GM11168 (cell line): ENCODE results near the gene VAPB.

Experiments used
- in situ Hi-C: fragments of 300-500 bp; cut with MboI; formaldehyde crosslinking; loops from one replicate; pipeline ENCODE4 v1.12.0; 2022; ENCODE audit warnings: low sequenced_read_pairs; ENCODE audit not compliant: unreplicated experiment

VAPB gene

DNA sequence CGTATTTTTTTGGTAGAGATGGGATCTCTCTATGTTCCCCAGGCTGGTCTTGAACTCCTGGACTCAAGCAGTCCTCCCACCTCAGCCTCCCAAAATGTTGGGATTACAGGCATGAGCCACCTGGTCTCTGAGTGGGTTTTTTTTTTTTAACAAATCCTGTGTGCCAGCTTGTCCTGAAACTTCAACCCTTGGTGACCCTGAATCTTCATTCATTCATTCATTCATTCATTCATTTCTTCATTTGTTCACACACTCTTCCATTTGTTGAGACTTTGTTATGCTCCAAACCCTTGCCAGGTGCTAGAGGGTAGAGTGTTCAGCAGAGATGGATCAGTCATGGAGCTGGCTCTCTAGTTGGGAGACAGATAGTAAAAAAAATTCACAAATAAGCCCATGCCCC is 12.0 kb upstream of the VAPB start:
- in situ Hi-C loops: no loop called here

DNA sequence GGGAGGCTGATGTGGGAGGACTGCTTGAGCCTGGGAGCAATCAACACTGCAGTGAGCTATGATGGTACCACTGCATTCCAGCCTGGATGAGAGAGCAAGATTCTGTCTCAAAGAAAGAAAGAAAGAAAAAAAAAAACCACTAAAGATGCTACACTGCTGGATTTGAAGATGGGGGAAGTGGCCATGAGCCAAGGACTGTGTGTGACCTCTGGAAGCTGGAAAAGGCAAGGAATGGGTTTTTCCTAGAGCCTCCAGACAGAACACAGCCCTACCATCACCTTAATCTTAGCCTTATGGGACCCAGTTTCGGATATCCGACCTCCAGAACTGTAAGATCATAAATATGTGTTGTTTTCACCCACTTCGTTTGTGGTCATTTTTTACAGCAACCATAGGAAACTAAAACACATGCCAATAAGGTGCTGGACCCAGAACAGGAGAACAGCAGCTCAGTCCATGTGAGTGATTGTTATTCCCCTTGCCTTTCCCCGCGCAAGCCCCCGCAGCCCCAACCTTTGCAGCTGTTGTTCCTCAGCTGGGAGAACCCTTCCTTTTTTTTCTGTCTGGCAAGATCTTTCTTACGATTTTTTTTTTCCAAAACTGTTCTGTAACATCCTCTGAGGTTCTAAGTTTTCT is 11.1 kb upstream of the VAPB start:
- in situ Hi-C loops: no loop called here

DNA sequence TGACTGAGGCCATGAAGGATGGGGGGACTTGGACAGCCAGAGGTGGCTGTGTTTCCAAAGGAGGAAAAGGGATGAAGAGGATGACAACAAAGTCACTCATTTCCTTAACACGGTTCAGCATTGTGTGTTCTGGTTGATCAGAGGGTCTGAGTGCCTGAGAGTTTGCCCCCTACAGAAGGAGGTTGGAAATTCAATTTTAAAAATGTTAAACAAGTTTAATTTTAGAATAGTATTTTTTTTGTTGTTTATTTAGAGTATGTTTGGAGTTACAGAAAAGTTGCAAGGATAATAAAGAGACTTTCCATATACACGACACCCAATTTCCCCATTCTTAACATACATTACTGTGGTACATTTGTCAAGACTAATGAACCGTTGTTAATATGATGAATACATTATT is 10.3 kb upstream of the VAPB start:
- in situ Hi-C loops: no loop called here

DNA sequence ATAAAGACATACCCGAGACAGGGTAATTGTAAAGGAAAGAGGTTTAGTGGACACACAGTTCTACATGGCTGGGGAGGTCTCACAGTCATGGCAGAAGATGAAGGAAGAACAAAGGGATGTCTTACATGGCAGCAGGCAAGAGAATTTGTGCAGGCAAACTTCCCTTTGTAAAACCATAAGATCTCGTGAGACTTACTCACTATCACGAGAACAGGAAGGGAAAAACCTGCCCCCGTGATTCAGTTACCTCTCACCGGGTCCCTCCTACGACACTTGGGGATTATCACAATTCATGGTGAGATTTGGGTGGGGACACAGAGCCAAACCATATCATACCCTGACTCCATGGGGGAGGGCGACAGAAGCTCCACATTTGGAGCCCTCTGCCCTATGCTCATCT is 7.4 kb upstream of the VAPB start:
- in situ Hi-C loops: no loop called here

DNA sequence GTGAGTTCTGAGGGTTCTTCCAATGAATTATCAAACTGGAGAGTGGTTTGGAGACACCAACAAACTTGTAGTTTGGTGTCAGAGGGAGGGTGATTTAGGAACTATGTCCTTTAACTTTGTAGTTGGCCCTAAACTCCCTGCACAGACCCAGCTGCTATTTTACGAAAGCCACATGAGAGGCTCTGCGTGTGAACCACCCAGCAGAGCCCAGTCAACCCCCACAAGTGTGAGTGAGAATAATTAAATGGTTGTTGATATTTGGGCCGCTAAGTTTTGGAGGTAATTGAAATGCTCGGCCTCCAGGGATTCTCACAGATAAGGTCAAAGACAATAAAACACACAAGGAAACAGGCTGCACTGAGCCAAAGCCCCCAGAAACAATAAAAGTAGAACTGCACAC is 6.9 kb upstream of the VAPB start:
- in situ Hi-C loops: no loop called here

DNA sequence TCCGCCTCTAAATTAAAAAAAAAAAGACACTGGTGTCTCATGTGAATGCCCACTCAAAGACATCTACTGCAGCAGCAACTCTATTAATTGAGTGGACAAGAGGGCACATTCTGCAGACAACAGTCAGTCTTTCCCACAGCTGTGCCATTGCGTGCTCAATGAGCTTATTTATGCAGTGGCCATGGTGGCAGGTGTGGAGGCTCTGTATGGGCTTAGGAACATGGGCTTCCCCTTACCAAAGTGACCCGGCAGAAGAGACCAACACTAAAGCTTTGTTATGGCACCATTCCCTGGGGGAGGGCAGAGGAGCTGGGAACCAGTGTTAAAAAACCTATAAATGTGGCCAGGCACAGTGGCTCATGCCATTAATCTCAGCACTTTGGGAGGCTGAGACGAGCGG is 4.2 kb upstream of the VAPB start:
- in situ Hi-C loops: no loop called here

DNA sequence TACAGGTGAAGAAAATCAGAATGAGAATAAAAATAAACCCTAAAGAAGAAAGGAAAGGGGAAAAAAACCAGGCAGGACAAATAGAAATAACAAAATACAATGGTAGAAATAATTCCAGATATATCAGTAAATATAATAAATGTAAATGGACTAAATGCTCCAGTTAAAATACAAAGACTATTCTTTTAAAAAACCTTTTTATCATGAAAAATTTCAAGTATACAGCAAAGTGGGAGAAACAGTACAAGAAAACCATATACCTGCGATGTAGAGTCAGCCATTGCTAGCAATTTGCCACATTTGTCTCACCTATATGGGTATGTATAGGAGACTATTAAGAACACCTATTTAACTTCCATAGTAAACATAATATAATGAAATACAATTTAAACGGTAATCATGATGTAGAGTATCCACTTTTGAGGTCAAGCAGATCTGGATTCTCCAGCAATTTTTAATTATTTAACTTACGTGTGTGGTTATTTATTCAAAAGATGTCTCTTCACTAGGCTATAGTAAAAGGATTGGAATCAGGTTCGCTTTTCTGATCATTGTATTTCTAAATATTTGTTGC is 914 bp upstream of the VAPB start:
- in situ Hi-C loops: no loop called here

DNA sequence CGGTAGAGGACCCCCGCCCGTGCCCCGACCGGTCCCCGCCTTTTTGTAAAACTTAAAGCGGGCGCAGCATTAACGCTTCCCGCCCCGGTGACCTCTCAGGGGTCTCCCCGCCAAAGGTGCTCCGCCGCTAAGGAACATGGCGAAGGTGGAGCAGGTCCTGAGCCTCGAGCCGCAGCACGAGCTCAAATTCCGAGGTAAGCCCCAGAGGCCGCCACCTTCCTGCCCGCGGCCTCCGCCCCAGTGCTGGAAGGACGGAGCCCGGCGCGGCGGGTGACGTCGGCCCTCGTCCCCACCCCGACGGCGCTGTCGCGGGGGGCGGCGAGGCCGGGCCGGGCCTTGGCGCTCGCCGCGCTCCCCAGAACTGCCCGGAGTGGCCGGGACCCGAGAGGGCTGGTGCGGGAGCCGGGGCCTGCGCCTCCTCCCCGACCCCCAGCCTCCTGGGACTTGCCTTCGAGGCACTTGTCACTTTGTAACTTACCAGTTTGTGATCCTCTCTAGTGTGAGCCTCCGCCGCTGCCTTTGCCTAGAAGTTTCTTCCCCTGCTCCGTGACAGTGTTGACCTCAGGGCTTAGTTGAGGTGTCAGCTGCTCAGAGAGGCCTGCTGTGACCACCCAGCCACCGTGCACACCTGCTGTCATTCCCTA is 417 bp downstream of the VAPB start:
- in situ Hi-C loops: no loop called here

DNA sequence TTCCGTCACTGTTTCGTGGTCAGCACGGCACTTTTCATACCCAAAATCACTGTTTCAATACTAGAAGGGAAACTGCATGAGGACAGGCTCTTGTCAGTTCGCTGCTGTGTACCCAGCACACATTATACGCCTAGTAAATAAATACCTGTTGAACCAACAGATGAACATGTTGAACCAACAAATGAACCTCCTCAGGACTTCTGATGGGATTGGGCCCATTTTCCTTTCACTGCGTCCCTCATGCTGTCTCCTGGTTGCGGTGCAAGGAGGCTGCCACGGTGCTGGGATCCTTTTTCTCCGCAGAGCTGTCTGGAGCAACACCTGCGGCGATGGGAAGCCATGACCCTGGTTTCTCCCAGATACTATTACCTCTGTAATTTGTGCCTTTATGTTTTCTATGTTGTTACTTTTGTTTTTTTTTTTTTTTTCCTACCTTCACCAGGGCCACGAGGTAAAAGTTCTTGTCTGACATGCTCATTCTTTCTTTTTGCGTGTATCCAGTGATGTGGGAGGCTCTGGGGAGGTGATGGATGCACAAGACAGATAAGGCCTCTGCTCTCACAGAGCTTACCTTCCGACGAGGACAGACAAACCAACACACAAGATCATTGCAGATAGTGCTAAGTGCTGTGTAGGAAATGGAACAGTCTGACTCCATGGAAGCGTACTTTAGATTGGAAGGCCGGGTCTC is 1.1 kb downstream of the VAPB start:
- in situ Hi-C loops: no loop called here

DNA sequence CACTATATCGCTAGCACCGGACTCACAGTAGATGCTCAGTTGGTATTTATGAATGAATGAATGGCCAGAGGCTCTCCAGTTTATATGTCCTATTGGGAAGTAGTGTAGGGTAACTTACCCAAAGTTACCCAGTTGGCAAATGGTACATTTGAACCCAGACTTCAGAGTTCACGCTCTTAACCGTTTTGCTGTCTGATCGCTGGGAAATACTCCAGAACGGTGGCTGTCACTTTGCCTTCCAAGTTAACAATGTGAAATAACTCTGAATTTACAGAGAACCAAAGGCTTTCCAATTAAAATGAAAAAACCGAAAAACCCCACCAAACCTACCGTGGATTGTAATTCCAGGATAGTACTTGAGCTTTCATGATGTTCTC is 1.6 kb downstream of the VAPB start:
- in situ Hi-C loops: no loop called here

DNA sequence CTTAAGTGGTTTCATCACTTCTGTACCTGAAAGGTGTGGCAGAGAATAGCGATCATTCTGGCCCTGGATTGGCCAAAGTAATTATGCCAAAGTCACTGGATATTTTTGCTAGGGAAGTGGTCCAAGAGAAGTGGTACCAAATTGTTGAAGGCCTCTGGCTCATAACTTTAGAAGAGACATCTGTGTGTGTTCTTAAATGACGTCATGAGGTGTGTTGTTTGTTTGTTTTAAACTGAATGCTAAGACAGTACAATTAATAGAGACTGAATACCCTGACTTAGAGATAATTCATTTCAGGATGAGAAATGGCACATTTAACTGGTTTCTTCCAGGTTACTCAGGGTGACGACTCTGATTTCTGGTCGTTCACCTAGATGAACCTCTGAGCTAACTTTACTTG is 3.3 kb downstream of the VAPB start:
- in situ Hi-C loops: no loop called here

DNA sequence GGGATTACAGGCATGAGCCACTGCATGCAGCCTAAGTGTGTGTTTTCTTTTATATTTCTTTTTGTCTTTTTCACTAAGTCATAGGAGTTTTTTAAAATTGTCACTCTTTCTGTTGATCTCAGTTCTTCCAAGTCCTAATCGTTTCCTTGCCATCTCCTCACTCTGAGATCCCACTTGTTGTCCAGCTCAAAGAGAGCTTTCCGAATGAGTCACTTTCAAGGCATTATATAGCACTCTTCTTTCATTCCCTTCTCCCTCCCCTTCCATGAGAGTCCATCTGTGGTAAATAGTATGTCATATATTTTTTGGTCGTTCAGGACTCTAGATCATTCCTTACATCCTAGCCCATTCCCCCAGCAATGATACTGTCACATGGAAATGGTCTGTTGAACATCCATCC is 4.3 kb downstream of the VAPB start:
- in situ Hi-C loops: no loop called here

DNA sequence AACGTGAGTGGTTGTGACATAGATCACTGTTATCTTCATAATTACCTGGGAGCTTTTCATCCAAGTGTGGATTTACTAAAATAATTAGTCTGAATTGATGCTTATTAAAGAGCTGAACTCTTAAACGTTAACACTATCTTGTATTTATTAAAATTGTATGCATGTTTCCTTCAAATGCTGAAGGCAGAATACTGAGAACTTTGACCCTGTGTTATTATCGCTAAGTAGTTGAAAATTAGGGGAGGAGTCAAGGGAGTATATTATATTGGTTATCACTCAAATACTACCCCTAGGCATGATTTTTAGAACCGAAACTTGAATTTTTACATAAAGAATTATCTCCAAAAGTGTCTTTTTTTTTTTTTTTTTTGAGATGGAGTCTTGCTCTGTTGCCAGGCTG is 5.8 kb downstream of the VAPB start:
- in situ Hi-C loops: no loop called here

DNA sequence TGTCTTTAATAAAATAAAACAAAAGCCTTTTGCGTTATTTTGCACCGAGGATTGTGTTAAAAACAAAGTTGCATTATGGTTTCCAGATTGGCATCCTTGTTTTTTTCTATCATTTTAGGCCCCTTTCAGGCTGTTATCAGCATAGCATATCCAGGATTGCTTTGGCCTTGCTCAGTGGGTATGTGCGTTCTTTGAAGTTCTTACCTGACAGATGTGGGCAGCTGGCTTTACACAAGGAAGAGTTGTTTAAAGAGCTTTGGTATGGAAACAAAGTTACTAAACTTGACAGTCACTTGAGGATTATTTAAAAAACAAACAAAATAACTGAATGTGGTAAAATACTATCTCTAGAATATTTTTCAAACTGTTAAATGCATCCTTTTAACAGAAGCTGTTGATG is 6.6 kb downstream of the VAPB start:
- in situ Hi-C loops: no loop called here

DNA sequence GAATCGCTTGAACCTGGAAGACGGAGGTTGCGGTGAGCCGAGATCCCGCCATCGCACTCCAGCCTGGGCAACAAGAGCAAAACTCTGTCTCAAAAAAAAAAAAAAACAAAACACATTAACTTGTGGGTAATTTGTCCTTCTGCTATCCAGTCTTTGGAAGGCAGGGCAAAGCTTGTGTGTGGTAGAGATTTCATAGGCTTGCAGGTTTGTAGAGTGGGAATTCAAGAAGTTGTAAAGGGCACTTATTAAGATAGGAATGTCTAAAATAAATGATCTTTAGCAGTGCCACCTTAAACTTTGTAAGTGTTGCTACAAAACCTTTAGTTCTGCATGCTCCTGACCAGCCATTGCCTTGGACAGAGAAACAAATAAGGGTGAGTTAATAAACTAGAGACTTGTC is 8.4 kb downstream of the VAPB start:
- in situ Hi-C loops: no loop called here

DNA sequence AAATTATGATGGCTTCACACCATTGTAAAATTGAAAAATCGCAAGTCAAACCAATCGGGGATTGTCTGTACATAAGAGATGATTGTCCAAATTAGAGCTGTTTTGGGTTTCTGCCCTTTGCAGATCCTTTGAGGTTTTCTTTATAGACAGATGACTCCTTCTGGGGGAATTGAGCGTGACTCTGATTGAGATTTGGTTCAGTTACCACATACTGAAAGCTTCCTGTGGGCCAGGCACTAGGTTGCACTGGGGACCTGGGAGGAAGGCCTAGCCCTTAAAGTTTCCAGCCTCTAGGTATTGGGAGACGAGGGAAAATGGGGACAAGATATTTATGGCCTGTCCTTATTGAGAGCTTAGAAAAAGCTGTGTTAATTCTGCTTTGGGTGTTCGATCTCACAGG is 9.2 kb downstream of the VAPB start:
- in situ Hi-C loops: no loop called here

DNA sequence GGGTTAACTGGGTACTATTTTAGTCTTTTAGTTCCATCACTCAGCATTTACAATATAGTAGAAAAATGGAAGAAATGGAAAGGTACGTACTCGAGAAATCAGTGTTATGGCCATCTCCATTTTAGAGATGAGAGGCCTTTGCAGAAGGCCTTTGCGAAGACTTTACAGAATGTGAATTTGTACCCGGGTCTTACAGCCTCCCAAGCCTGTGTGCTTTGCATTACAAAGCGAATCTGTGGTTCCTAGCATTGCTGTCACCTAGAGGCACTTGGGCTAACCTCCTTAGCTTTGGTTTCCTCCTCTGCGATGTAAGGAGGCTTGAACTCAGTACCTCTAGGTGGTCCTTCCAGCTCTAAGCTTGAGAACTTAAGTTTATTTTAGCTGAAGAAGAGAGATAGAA is 10.9 kb downstream of the VAPB start:
- in situ Hi-C loops: no loop called here

DNA sequence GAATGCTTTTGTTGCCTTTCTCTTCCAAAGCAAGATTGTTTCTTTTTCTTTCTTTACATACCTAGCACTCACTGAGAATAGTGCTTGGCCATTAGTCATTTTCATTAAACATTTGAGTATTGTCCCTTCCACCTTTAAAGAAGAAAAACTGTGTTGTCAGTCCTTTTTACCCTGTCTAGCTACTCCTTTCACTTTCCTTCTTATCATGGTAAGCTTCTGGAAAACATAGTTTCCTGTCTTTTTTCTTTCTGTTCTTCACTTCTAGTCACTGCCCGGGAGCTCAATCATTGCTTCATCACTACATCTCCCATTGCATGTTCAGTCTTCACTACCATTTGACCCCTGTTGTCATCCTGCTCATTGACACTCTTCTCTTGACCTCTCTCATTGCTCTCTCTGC is 12.1 kb downstream of the VAPB start:
- in situ Hi-C loops: no loop called here

DNA sequence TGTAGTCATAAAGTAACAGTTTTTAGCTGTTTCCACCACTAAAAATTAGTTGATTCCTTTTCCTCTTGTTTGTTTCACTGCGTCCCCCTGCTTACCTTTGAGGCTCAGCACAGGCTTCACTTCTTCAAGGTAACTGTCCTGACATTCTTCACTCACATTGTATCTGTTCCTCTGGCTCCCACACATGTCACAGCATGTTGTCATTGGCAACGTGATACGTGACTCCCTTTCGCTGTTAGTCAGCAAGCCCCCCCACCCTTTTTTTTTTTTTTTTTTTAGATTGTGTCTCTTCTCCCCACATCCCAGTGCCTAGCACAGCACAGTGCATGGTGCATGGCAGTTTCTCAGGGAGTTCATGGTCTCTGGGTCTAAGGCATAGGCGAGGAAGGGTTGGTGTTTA is 13.3 kb downstream of the VAPB start:
- in situ Hi-C loops: no loop called here

DNA sequence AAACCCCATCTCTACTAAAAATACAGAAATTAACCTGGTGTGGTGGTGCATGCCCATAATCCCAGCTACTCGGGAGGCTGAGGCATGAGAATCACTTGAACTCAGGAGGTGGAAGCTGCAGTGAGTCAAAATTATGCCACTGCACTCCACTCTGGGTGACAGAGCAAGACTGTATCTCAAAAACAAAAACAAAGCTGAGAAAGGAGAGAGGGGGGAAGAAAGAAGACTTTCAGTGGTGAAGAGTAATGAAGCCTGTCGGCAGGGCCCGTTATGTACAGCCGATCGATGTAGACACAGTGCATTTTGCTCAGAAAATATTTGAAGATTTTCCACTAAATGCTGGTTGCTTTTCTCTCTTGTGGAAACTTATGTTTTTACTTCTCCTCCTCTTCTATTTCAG is 13.8 kb downstream of the VAPB start:
- in situ Hi-C loops: no loop called here

DNA sequence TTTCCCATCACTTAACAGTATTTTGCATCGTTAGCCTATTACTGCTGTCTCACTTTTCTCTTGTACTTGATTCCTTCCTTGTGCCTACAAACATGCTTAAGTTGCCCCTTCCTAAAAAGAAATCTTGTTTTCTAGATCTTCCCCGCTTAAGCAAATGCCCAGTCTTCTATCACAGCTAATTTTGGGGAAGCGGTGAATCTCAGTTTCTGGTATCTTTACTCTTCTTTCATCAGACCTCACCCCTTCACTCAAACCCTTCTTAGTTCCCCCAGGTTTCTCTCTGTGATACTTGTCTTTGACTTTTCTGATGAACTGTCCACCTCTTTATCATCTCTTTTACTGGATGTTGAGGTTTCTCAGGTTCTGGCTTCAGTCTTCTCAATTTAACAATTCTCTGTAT is 14.2 kb downstream of the VAPB start:
- in situ Hi-C loops: no loop called here
